ENCODE results near the gene SIX3. TPM values are rescaled to one million over a fixed set of nuclear protein-coding genes. Genes with fewer than 3 reads are reported as not detected.

Gene SIX3
- total RNA-seq, 1 donor, result not detected

GRCh38 chr2:44937688-44938240 lies 3.7 kb upstream of the SIX3 start:
- Histone ChIP-seq H3K36me3 (ENCODE audit: insufficient read depth, low read length) (no peaks in the 10 kb centered on the region), H4K20me1 (ENCODE audit: insufficient read depth, low read length) (no peaks in the 10 kb centered on the region), H2AFZ (ENCODE audit: low read length) (no peak overlapping the region), H3K4me3 (ENCODE audit: insufficient read depth, low read length) (no peak overlapping the region), H3K27me3 (ENCODE audit: insufficient read depth, low read length) (peaks cover 89% of the 10 kb centered on the region), H3K4me1 (ENCODE audit: insufficient read depth, low read length) (peaks cover 2% of the 10 kb centered on the region), H3K27ac (ENCODE audit: low read depth, low read length) (no peak overlapping the region), H3K79me2 (ENCODE audit: insufficient read depth, low read length) (no peaks in the 10 kb centered on the region), H3K4me2 (ENCODE audit: insufficient read depth, low read length) (no peak overlapping the region), H3K9me3 (ENCODE audit: low read depth, low read length) (no peaks in the 10 kb centered on the region)
- peak; percentile 80 for DNase-seq (ENCODE audit: insufficient read length, low spot score, missing footprints)
- no peak for TF ChIP-seq CTCF (IDR thresholded peaks at IDR 0.05; ENCODE audit: extremely low read depth, low read depth, low read length)

- H3K9me3 ChIP-seq (ENCODE audit: low read depth, low read length), result no peaks in the 10 kb centered on the region
- no peaks in the 10 kb centered on the region for H3K79me2 ChIP-seq (ENCODE audit: insufficient read depth, low read length)
- no peak overlapping the region for H3K27ac ChIP-seq (ENCODE audit: low read depth, low read length)
- peak; percentile 88 for DNase-seq (ENCODE audit: insufficient read length, low spot score, missing footprints)
- no peak overlapping the region for H3K4me2 ChIP-seq (ENCODE audit: insufficient read depth, low read length)
- H4K20me1 ChIP-seq (ENCODE audit: insufficient read depth, low read length), result no peaks in the 10 kb centered on the region
- no peaks in the 10 kb centered on the region for H3K36me3 ChIP-seq (ENCODE audit: insufficient read depth, low read length)
- peaks cover 2% of the 10 kb centered on the region for H3K4me1 ChIP-seq (ENCODE audit: insufficient read depth, low read length)
- H3K27me3 ChIP-seq (ENCODE audit: insufficient read depth, low read length), result peaks cover 89% of the 10 kb centered on the region
- no peak for TF ChIP-seq CTCF (IDR thresholded peaks at IDR 0.05; ENCODE audit: extremely low read depth, low read depth, low read length)
- peak overlapping the region; percentile 7 for H3K4me3 ChIP-seq (ENCODE audit: insufficient read depth, low read length)
- no peak overlapping the region for H2AFZ ChIP-seq (ENCODE audit: low read length)
Measured at GRCh38 chr2:44938287-44939105, 3.0 kb upstream of the SIX3 start.

- TF ChIP-seq CTCF (IDR thresholded peaks at IDR 0.05; ENCODE audit: extremely low read depth, low read depth, low read length), result no peak
- Histone ChIP-seq H3K4me2 (ENCODE audit: insufficient read depth, low read length) (no peak overlapping the region), H2AFZ (ENCODE audit: low read length) (no peak overlapping the region)
Measured at GRCh38 chr2:44939106-44940048, 2.1 kb upstream of the SIX3 start.

More at GRCh38 chr2:44939106-44940048, 2.1 kb upstream of the SIX3 start:
- H3K27ac ChIP-seq (ENCODE audit: low read depth, low read length), result no peak overlapping the region
- H3K79me2 ChIP-seq (ENCODE audit: insufficient read depth, low read length), result no peaks in the 10 kb centered on the region
- peak; percentile 62 for DNase-seq (ENCODE audit: insufficient read length, low spot score, missing footprints)
- peaks cover 2% of the 10 kb centered on the region for H3K4me1 ChIP-seq (ENCODE audit: insufficient read depth, low read length)
- H3K36me3 ChIP-seq (ENCODE audit: insufficient read depth, low read length), result no peaks in the 10 kb centered on the region
- no peaks in the 10 kb centered on the region for H3K9me3 ChIP-seq (ENCODE audit: low read depth, low read length)
- no peak overlapping the region for H3K4me3 ChIP-seq (ENCODE audit: insufficient read depth, low read length)
- H3K27me3 ChIP-seq (ENCODE audit: insufficient read depth, low read length), result peaks cover 90% of the 10 kb centered on the region
- no peaks in the 10 kb centered on the region for H4K20me1 ChIP-seq (ENCODE audit: insufficient read depth, low read length)
